ENCODE results near the gene CTDSPL.

The CTDSPL gene

GRCh38 chr3:37921025-37921424 is 59.3 kb downstream of the CTDSPL start:
- DNase-seq = no peak

DNA sequence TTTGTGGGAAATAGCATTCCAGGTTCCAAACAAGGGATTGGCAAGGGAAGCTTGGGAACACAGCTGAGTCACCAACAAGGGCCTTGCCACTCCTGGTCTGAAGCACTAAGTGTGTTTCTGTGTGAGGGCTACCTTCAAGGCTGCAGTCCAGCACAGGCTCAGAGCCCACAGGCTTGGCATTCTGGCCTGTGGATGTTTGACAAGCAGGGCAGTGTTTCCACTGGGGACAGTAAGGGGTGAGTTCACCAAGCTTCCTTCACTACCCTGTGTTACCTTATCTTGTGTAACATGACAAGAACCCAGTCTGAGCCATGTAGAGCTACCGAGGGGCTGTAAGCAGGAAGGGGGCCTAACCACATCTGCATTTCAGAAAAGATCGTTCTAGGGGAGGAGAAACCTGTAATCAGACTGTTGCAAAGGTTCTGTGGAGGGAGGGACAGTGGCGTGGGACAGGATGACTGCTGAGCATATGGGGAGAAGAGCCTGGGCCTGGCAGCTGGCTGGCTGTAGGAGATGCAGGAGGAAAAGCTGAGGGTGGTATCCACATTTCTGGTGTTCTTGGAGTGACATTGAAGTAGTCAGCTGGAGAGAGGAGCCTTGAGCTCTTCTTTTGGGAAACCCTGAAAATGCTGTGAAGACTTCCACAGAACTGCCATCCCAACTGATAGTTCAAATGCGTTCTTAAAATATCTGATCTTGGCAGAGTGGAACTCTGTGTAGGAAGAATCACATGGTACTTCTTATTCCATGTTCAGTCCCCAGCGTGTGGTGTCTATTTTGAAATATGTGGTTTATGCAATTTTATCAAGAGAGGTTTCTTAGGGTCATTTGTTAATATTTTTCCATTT is 61.3 kb downstream of the CTDSPL start:
- peak; percentile 44 for DNase-seq

- no peak for DNase-seq
These were observed 61.9 kb downstream of the CTDSPL start for GRCh38 chr3:37923569-37924040.

DNA sequence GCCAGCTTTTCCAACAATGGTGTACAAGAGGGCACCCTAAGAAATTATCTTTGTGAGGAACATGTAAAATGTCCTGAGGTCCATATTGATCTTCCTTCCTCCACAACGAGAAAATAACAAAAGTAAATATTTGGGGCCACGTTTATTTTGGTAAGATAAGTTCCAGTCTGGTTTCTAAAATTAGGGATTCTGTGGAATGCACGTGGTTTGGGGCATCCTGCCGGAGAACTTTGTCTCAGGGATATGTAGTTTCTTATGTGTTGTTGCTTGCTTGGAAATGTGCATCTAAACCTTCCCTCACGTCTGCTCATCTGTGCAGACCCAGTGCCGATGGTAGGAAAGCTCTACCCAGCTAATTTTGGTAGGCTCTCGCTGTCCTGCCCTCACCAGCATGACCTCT is 62.8 kb downstream of the CTDSPL start:
- no peak for DNase-seq

- no peak for DNase-seq
These were observed 63.5 kb downstream of the CTDSPL start for GRCh38 chr3:37925157-37925556.

- no peak for DNase-seq
These were observed 64.9 kb downstream of the CTDSPL start for GRCh38 chr3:37926611-37927010.

DNA sequence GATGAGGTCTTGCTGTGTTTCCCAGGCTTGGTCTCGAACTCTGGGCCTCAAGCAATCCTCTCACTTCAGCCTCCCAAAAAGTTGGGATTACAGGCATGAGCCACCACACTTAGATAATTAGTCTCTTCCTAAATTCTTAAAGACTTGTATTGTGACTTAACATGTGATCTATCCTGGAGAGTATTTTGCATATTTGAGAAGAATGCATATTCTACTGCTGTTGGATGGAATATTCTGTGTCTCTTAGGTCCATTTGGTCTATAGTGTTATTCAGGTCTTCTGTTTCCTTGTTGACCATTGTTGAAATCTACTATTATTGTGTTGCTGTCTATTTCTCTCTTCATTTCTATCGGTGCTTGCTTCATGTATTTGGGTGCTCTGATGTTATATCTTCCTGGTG is 68.8 kb downstream of the CTDSPL start:
- DNase-seq = no peak

DNA sequence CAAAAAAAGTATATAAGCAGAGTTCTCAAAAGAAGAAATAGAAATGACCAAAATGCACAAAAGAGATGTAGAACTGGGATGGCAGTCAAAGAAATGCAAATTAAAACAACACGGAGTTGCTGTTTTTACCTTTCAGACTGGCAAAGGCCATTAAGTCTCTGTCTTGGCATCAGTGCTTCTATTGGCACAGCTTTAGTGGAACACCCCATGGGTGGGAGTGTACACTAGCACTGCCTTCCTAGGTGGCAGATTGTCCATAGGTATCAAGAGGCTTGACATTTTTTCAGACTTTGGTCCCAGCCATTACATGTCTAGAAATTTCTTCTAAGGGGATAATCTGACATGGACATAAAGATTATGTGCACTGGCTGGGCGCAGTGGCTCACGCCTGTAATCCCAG is 70.8 kb downstream of the CTDSPL start:
- no peak for DNase-seq

GRCh38 chr3:37934631-37935289 is 73.1 kb downstream of the CTDSPL start:
- no peak for DNase-seq

- no peak for DNase-seq
These were observed 73.6 kb downstream of the CTDSPL start for GRCh38 chr3:37935290-37935668.

GRCh38 chr3:37935756-37936666 is 74.3 kb downstream of the CTDSPL start:
- peak; percentile 74 for DNase-seq

DNA sequence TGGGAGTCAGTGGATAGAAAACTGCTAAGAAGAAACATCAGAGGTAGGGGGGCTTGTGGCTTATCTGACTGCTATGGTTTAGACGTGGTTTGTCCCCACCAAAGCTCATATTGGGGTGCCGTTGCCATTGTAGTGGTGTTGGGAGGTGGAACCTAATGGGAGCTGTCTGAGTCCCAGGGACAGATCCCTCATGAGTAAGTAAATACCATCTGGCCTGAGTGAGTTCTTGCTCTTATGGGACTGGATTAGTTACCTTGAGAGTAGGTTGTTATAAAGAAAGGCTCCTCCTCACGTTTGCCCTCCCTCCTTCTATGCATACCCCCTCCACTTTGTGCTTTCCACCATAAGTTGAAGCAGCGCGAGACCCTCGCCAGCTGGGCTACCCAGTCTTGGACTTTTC is 75.5 kb downstream of the CTDSPL start:
- DNase-seq = no peak

DNA sequence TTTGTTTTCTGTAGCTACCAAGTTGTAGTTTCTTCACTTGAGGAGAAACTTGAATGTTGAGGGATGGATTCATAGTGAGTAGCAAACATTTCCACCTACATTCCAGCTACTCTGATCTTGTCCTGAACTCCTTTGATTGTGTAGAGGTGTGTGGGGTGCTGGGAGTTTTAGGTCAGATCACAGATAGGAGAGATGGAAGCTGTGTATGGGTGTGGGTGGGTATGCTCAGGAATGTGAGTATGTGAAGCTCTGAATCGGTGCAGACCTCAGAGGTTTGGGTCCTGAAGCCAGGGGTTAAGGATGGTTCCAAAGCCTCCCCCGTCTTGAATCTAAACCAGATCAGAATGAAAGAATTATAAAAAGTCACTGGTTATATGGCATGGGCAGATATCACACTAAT is 76.3 kb downstream of the CTDSPL start:
- no peak for DNase-seq

DNA sequence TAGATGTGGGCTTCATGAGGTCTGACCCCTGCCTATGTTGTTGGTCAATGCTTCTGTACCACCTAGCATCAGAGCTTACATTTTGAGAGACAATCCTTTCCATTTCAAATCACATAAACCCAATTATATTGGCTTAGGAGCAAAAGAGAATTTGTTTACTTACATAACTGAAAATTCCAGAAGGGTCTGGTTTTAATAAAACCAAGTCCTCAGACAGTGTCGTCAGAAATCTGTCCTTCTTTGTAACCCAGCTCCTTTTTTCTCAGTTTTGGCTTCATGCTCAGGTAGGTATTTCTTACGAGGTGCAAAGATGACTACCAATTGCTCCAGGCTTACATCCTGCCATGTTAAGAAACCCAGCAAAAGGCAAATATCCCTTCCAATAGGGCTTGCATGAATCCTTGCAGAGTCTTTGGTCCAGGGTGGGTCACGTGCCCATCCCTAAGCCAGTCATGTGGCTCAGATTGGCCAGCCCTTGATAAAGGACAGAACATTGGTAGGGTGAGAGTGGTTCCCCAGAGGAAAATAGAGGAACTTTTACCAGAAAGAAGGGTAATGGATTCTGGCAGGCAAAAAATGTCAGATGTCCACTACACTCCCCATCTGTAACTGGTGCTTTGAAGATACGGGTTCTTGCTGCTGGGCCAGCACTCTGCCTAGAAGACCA is 78.7 kb downstream of the CTDSPL start:
- no peak for DNase-seq

DNA sequence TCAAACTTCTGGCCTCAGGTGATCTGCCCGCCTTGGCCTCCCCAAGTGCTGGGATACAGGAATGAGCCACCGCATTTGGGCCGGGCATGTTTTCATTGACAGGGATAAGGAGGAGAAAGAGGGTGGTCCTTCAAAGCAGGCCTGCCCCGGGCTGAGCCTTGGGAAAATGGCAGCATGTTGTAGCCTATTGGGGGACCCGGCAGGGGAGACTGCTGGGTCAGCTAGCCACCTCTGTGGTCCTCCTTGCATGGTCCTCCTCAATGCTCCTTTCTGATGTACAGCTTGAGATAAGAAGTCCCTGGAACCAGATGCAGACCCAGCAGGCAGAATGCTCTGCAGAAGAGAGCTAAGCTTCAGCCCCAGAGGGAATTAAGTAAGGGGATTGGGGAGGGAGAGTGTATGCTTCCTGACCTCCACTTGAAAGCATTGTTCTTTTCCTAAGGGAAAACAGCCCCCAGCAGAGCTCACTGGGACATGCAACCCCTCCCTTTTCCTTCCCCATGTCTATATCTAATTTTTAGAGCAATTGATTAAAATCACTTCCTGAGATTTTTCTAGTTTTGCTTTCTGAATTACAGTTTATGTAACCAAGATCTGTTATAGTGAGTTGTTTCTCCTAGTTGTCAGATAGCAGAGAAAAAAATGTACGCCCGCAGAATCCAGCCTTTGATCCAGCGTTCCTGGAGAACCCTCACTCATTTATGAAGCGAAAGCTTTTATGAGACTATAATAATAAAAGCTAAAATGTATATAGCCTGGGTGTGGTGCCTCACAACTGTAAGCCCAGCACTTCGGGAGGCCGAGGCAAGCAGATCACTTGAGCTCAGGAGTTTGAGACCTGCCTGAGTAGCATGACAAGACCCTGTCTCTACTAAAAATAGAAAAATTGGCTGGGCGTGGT is 80.2 kb downstream of the CTDSPL start:
- no peak for DNase-seq

DNA sequence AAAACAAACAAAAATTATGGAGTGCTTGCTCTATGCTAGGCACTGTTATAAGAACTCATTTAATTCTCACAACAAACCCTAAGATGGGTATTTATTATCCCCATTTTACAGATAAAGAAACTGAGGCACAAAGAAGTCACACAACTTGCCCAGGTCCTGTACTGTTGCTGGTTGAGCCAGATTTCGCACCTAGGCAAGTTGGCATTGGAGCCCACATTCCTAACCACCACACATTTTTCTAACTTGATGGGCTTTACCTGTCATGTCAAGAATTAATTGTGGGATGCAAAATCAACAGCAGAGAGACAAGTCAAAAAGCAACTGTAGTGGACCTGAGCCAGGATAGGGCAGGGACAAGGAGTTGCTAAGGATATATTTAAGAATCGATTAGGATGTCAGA is 81.0 kb downstream of the CTDSPL start:
- DNase-seq = no peak

GRCh38 chr3:37943126-37943525 is 81.4 kb downstream of the CTDSPL start:
- no peak for DNase-seq

- no peak for DNase-seq
These were observed 82.1 kb downstream of the CTDSPL start for GRCh38 chr3:37943631-37944314.

DNA sequence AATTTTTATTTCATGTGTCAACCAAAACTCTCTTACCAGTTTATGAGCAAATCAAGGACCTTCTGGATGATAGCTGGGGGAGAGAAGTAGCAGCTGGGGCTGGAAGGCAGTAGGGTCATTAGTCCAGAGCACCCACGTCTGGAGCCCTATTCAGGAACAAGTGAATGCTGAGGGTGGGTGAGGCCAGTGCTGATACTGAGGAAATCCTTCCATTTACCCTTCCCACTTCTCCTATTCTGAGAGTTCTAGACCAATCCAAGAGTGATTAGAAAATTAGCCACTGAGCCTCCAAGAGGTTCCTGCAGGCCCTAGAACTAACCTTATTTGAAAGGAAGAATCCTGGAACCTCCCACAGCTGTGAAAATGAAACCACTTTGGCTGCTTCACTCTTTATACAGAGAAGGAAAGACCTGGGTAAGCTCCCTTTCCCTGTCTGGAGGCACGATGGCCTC is 82.7 kb downstream of the CTDSPL start:
- no peak for DNase-seq

DNA sequence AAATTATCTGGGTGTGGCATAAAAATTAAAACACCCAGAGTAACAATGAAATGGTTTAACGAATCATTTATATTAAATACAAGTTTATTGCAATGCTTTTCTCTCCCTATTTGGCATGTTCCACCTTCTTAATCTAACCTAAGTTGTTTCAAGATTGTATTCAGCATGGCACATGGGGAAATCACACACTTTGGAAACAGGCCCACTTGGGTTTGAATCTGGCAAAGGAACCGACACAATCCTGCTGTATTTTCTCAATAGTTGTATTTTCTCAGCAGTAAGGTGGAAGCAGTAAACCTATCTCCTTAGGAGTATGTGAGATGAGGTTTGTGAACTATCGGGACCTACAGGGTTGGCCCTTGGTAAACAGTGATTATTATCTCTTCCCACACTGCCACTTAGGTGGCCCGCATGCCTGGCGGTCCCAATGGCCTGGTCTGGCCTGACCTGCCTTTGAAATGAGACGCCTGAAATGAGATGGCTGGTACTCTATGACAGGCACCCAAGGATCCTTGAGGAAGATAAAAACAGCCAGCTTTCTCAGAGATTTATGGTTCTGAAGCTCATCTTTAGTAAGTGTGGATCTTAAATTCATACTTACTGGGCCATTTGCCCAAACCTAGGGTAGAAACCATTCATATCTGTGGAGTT is 83.6 kb downstream of the CTDSPL start:
- DNase-seq = no peak
